ENCODE results near the gene ZFYVE26.
"Not testable (repeated sequence)": the region's sequence is repeated elsewhere in the genome, so short reads cannot be mapped to it uniquely, and the experiment has no call there.

ZFYVE26 gene

DNA sequence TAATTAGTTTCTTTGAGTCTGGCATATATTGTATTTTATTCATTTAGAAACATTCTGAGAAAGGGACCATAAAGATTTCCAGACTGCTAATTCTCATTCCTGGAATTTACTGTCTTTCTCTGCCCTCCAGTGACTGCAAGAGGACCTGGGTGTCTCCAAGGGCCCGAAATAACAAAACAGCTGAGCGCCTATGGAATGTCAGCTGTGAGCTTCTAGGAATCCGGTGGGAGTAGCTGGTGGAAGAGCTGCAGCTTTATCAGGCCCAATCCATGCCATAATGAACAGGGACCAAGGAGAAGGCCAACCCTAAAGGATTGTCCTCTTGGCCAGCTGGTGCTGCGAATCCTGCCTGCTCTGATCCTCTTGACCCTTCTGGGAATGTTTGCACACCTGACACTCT is 82.8 kb downstream of the ZFYVE26 start:
- Histone ChIP-seq H3K4me3 (no peak overlapping the region), H3K27ac (no peak overlapping the region), H3K36me3 (ENCODE audit: insufficient read depth, low read length) (no peaks in the 10 kb centered on the region), H3K9ac (ENCODE audit: insufficient read length) (no peak overlapping the region), H3K9me3 (ENCODE audit: low read depth, low read length) (no peaks in the 10 kb centered on the region)
- TF ChIP-seq POLR2AphosphoS5 (IDR thresholded peaks at IDR 0.05; ENCODE audit: borderline replicate concordance, low read depth, low read length) (no peak), FOXP2 (optimal IDR thresholded peaks at IDR 0.05; ENCODE audit: control extremely low read depth, extremely low read length, insufficient read depth) (no peak), EZH2 (IDR thresholded peaks at IDR 0.05) (no peak)
- DNase-seq (ENCODE audit: low read depth, low spot score) = no peak

GRCh38 chr14:67729072-67729885 is 87.1 kb downstream of the ZFYVE26 start:
- no peak for DNase-seq (ENCODE audit: low read depth, low spot score)
- TF ChIP-seq FOXP2 (optimal IDR thresholded peaks at IDR 0.05; ENCODE audit: control extremely low read depth, extremely low read length, insufficient read depth) (no peak), POLR2AphosphoS5 (IDR thresholded peaks at IDR 0.05; ENCODE audit: borderline replicate concordance, low read depth, low read length) (no peak), EZH2 (IDR thresholded peaks at IDR 0.05) (no peak)

DNA sequence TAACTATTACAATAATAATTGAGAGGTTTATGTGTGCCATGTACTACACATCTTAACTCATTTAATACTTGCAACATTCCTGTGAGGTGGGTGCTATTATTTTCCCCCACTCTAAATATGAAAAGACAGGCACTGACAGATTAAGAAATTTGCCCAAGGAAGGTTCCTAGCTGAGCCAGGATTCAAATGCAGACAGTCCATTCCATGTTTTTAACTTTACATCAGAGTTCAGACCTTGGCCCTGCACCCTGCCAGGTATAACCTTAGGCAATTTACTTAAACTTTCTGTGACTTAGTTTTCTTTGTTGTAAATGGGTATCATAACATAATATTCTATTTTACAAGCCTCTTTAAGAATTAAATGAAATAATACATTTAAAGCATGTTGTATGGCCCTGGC is 88.1 kb downstream of the ZFYVE26 start:
- Histone ChIP-seq H3K4me3 (no peak overlapping the region), H3K36me3 (ENCODE audit: insufficient read depth, low read length) (no peaks in the 10 kb centered on the region), H3K27ac (no peak overlapping the region)

More at GRCh38 chr14:67729072-67729885, 87.1 kb downstream of the ZFYVE26 start:
- H3K36me3 ChIP-seq (ENCODE audit: insufficient read depth, low read length) = no peaks in the 10 kb centered on the region
- no peaks in the 10 kb centered on the region for H3K9me3 ChIP-seq (ENCODE audit: low read depth, low read length)
- no peak overlapping the region for H3K4me3 ChIP-seq
- H3K27ac ChIP-seq = no peak overlapping the region
- H3K9ac ChIP-seq (ENCODE audit: insufficient read length) = no peak overlapping the region

DNA sequence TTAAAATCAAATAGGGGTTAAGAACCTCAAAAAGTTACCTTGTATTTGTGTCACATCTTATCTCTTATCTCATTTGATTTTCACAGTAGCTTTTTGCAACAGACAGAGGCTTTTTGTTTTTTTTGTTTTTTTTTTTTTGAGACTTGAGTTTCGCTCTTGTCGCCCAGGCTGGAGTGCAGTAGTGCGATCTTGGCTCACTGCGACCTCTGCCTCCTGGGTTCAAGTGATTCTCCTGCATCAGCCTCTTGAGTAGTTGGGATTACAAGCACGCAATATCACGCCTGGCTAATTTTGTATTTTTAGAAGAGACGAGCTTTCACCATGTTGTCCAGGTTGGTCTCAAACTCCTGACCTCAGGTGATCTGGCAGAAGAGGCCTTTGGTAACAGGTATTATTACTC is 89.0 kb downstream of the ZFYVE26 start:
- DNase-seq (ENCODE audit: low read depth, low spot score) = no peak
- H3K9ac ChIP-seq (ENCODE audit: insufficient read length) = no peak overlapping the region
- H3K27ac ChIP-seq = no peak overlapping the region
- no peaks in the 10 kb centered on the region for H3K9me3 ChIP-seq (ENCODE audit: low read depth, low read length)
- no peak overlapping the region for H3K4me3 ChIP-seq
- TF ChIP-seq EZH2 (IDR thresholded peaks at IDR 0.05) (no peak), POLR2AphosphoS5 (IDR thresholded peaks at IDR 0.05; ENCODE audit: borderline replicate concordance, low read depth, low read length) (no peak), FOXP2 (optimal IDR thresholded peaks at IDR 0.05; ENCODE audit: control extremely low read depth, extremely low read length, insufficient read depth) (no peak)
- H3K36me3 ChIP-seq (ENCODE audit: insufficient read depth, low read length) = no peaks in the 10 kb centered on the region

More for the DNA sequence above, 88.1 kb downstream of the ZFYVE26 start:
- TF ChIP-seq POLR2AphosphoS5 (IDR thresholded peaks at IDR 0.05; ENCODE audit: borderline replicate concordance, low read depth, low read length) (no peak), EZH2 (IDR thresholded peaks at IDR 0.05) (no peak), FOXP2 (optimal IDR thresholded peaks at IDR 0.05; ENCODE audit: control extremely low read depth, extremely low read length, insufficient read depth) (no peak)
- no peak for DNase-seq (ENCODE audit: low read depth, low spot score)
- H3K9me3 ChIP-seq (ENCODE audit: low read depth, low read length) = no peaks in the 10 kb centered on the region
- no peak overlapping the region for H3K9ac ChIP-seq (ENCODE audit: insufficient read length)

DNA sequence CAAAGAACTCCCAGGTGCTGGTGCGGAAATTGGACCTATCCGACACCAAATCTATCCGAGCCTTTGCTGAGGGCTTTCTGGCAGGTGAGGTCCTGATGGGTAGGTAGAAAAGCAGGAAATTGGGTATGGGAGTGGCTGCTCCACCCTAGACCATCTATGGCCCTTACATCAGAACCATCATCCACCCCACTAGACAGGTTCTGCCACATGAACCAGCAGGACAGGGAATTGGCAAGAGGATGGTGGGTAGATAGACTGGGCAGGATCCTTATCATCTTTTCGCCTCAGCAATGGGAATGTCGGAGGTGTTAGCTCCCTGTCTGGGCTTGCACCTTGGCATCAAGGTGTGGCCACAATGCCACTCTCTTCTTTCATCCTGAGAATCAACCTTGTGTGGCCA is 91.2 kb downstream of the ZFYVE26 start:
- Histone ChIP-seq H3K9me3 (ENCODE audit: low read depth, low read length) (no peaks in the 10 kb centered on the region), H3K9ac (ENCODE audit: insufficient read length) (no peak overlapping the region), H3K36me3 (ENCODE audit: insufficient read depth, low read length) (no peaks in the 10 kb centered on the region), H3K27ac (no peak overlapping the region), H3K4me3 (no peak overlapping the region)
- DNase-seq (ENCODE audit: low read depth, low spot score) = no peak
- TF ChIP-seq POLR2AphosphoS5 (IDR thresholded peaks at IDR 0.05; ENCODE audit: borderline replicate concordance, low read depth, low read length) (no peak), EZH2 (IDR thresholded peaks at IDR 0.05) (no peak), FOXP2 (optimal IDR thresholded peaks at IDR 0.05; ENCODE audit: control extremely low read depth, extremely low read length, insufficient read depth) (no peak)

GRCh38 chr14:67722293-67722692 is 94.1 kb downstream of the ZFYVE26 start:
- H3K27ac ChIP-seq = no peak overlapping the region
- DNase-seq (ENCODE audit: low read depth, low spot score) = no peak
- no peak for TF ChIP-seq POLR2AphosphoS5 (IDR thresholded peaks at IDR 0.05; ENCODE audit: borderline replicate concordance, low read depth, low read length)
- no peak for TF ChIP-seq FOXP2 (optimal IDR thresholded peaks at IDR 0.05; ENCODE audit: control extremely low read depth, extremely low read length, insufficient read depth)
- TF ChIP-seq EZH2 (IDR thresholded peaks at IDR 0.05) = no peak
- peak overlapping the region; percentile 36; the same call in 1 of the 2 replicates for H3K4me3 ChIP-seq
- H3K36me3 ChIP-seq (ENCODE audit: insufficient read depth, low read length) = no peaks in the 10 kb centered on the region
- no peaks in the 10 kb centered on the region for H3K9me3 ChIP-seq (ENCODE audit: low read depth, low read length)
- H3K9ac ChIP-seq (ENCODE audit: insufficient read length) = no peak overlapping the region

DNA sequence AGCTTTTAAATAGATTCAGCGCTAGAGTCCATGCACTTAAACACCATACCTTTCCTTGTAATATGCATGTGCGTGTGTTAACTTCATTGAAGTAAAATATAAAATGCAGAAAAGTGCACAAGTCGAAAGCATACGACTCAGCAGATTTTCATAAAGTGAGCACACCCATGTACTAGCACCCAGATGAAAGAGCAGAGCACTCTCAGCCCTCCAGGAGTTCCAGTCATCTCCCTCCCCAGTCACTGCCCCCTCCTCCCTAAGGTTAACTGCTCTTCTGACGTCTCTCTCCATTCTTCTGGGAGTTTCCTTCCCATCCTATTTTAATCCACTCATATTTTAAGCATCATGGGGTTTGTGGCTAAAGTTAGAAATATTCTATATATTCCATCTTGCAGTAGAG is 94.5 kb downstream of the ZFYVE26 start:
- TF ChIP-seq FOXP2 (optimal IDR thresholded peaks at IDR 0.05; ENCODE audit: control extremely low read depth, extremely low read length, insufficient read depth) = no peak
- no peak for TF ChIP-seq EZH2 (IDR thresholded peaks at IDR 0.05)
- no peak for TF ChIP-seq POLR2AphosphoS5 (IDR thresholded peaks at IDR 0.05; ENCODE audit: borderline replicate concordance, low read depth, low read length)
- H3K9me3 ChIP-seq (ENCODE audit: low read depth, low read length) = no peaks in the 10 kb centered on the region

GRCh38 chr14:67719866-67720265 is 96.5 kb downstream of the ZFYVE26 start:
- Histone ChIP-seq H3K27ac (no peak overlapping the region), H3K36me3 (ENCODE audit: insufficient read depth, low read length) (no peaks in the 10 kb centered on the region), H3K4me3 (no peak overlapping the region), H3K9me3 (ENCODE audit: low read depth, low read length) (no peaks in the 10 kb centered on the region), H3K9ac (ENCODE audit: insufficient read length) (no peak overlapping the region)
- TF ChIP-seq EZH2 (IDR thresholded peaks at IDR 0.05) (no peak), POLR2AphosphoS5 (IDR thresholded peaks at IDR 0.05; ENCODE audit: borderline replicate concordance, low read depth, low read length) (no peak), FOXP2 (optimal IDR thresholded peaks at IDR 0.05; ENCODE audit: control extremely low read depth, extremely low read length, insufficient read depth) (no peak)
- DNase-seq (ENCODE audit: low read depth, low spot score) = no peak

More for the DNA sequence above, 94.5 kb downstream of the ZFYVE26 start:
- no peak overlapping the region for H3K9ac ChIP-seq (ENCODE audit: insufficient read length)
- no peak overlapping the region for H3K27ac ChIP-seq
- DNase-seq (ENCODE audit: low read depth, low spot score) = no peak
- no peaks in the 10 kb centered on the region for H3K36me3 ChIP-seq (ENCODE audit: insufficient read depth, low read length)
- no peak overlapping the region for H3K4me3 ChIP-seq

- not testable (repeated sequence) for H3K9me3 ChIP-seq (ENCODE audit: low read depth, low read length); DNase-seq (ENCODE audit: low read depth, low spot score); H3K4me3 ChIP-seq; H3K27ac ChIP-seq; H3K9ac ChIP-seq (ENCODE audit: insufficient read length); H3K36me3 ChIP-seq (ENCODE audit: insufficient read depth, low read length)
Observed at GRCh38 chr14:67719385-67719784, 97.0 kb downstream of the ZFYVE26 start.
